Peyer's patch (tissue), 4 donors: Measurements from ENCODE around the gene NKTR. TPM values are rescaled to one million over a fixed set of nuclear protein-coding genes. Genes with fewer than 3 reads are reported as not detected.
A peak's percentile ranks its signal among the peaks of the same experiment; 100 is the strongest.

Source experiments
- DNase-seq, 3 donors: peaks; one replicate each; pipeline ENCODE4 v3.0.0-alpha.2; 2017 to 2019
- H3K27ac ChIP-seq, 4 donors: fragments of 200-600 bp; sonication (generic); one replicate each; pipeline ENCODE4 v1.5.1; 2016 to 2019
- H3K27me3 ChIP-seq, 2 donors: fragments of 200-600 bp; sonication (generic); one replicate each; pipeline ENCODE4 v1.5.1; 2019
- H3K36me3 ChIP-seq, 3 donors: fragments of 200-600 bp; sonication (generic); one replicate each; pipeline ENCODE4 v1.5.1; 2016 to 2019
- H3K4me1 ChIP-seq, 4 donors: fragments of 200-600 bp; sonication (generic); one replicate each; pipeline ENCODE4 v1.5.1; 2016 to 2019
- H3K4me3 ChIP-seq, 4 donors: fragments of 200-600 bp; sonication (generic); 1 replicate in 3 of 4; 2 replicates in 1 of 4; pipeline ENCODE4 v1.5.1; 2016 to 2019; ENCODE audit warnings: mild to moderate bottlenecking in 1 of 4
- H3K9me3 ChIP-seq, 4 donors: fragments of 200-600 bp; sonication (generic); one replicate each; pipeline ENCODE4 v1.5.1; 2016 to 2019; ENCODE audit warnings: mild to moderate bottlenecking in 1 of 4
- POLR2A ChIP-seq, 2 donors: fragments of 450-650 bp; IDR thresholded peaks; one replicate each; pipeline ENCODE4 v1.5.1; 2017; ENCODE audit warnings: antibody characterized with exemption in 2 of 2, mild to moderate bottlenecking in 2 of 2, moderate library complexity in 2 of 2
- total RNA-seq, 4 donors: library from RNA; depleted of rRNA; stranded (reverse); fragments of >200 nt; gene quantifications; one replicate each; pipeline ENCODE4 v1.1.0, GENCODE V29; 2016
- TF ChIP-seq, protein P1 (sequence below), 6 experiments: fragments of 450-650 bp in 4 of 6; fragments of 200-600 bp in 2 of 6; sonication (generic) in 1 of 6; IDR thresholded peaks; one replicate each; pipeline ENCODE4 v1.5.1; 2017 to 2019; ENCODE audit warnings: antibody characterized with exemption in 6 of 6, mild to moderate bottlenecking in 3 of 6, moderate library complexity in 1 of 6

NKTR gene
- total RNA-seq, 4 donors from 2014 or later, result 118 to 386 (median 187) TPM

DNA sequence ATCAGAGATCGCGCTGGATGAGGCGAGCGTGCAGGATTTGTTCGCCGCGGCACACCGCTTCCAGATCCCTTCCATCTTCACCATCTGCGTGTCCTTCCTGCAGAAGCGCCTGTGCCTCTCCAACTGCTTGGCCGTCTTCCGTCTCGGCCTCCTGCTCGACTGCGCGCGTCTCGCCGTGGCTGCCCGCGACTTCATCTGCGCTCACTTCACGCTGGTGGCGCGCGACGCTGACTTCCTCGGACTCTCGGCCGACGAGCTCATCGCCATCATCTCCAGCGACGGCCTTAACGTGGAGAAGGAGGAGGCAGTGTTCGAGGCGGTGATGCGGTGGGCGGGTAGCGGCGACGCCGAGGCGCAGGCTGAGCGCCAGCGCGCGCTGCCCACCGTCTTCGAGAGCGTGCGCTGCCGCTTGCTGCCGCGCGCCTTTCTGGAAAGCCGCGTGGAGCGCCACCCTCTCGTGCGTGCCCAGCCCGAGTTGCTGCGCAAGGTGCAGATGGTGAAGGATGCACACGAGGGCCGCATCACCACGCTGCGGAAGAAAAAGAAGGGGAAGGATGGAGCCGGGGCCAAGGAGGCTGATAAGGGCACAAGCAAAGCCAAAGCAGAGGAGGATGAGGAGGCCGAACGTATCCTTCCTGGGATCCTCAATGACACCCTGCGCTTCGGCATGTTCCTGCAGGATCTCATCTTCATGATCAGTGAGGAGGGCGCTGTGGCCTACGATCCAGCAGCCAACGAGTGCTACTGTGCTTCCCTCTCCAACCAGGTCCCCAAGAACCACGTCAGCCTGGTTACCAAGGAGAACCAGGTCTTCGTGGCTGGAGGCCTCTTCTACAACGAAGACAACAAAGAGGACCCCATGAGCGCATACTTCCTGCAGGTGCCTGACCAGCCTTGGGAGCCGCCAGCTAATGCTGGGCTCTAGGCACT lies 85.7 kb downstream of the NKTR start:
- H3K4me1 ChIP-seq, result peaks cover 0 to 18% (median 0%) of the 10 kb centered on the region in 4 donors
- no peak for TF ChIP-seq POLR2A (IDR thresholded peaks at IDR 0.05)
- TF ChIP-seq, protein P1, sequence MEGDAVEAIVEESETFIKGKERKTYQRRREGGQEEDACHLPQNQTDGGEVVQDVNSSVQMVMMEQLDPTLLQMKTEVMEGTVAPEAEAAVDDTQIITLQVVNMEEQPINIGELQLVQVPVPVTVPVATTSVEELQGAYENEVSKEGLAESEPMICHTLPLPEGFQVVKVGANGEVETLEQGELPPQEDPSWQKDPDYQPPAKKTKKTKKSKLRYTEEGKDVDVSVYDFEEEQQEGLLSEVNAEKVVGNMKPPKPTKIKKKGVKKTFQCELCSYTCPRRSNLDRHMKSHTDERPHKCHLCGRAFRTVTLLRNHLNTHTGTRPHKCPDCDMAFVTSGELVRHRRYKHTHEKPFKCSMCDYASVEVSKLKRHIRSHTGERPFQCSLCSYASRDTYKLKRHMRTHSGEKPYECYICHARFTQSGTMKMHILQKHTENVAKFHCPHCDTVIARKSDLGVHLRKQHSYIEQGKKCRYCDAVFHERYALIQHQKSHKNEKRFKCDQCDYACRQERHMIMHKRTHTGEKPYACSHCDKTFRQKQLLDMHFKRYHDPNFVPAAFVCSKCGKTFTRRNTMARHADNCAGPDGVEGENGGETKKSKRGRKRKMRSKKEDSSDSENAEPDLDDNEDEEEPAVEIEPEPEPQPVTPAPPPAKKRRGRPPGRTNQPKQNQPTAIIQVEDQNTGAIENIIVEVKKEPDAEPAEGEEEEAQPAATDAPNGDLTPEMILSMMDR (IDR thresholded peaks at IDR 0.05), result no peak
- H3K9me3 ChIP-seq, result no peaks in the 10 kb centered on the region
- no peak overlapping the region for H3K27ac ChIP-seq
- H3K27me3 ChIP-seq, result no peaks in the 10 kb centered on the region
- H3K4me3 ChIP-seq, result peak overlapping the region in 2 of 4 donors; percentile 13 to 23
- DNase-seq, result peak in 1 of 3 donors; percentile 35
- no peaks in the 10 kb centered on the region for H3K36me3 ChIP-seq

DNA sequence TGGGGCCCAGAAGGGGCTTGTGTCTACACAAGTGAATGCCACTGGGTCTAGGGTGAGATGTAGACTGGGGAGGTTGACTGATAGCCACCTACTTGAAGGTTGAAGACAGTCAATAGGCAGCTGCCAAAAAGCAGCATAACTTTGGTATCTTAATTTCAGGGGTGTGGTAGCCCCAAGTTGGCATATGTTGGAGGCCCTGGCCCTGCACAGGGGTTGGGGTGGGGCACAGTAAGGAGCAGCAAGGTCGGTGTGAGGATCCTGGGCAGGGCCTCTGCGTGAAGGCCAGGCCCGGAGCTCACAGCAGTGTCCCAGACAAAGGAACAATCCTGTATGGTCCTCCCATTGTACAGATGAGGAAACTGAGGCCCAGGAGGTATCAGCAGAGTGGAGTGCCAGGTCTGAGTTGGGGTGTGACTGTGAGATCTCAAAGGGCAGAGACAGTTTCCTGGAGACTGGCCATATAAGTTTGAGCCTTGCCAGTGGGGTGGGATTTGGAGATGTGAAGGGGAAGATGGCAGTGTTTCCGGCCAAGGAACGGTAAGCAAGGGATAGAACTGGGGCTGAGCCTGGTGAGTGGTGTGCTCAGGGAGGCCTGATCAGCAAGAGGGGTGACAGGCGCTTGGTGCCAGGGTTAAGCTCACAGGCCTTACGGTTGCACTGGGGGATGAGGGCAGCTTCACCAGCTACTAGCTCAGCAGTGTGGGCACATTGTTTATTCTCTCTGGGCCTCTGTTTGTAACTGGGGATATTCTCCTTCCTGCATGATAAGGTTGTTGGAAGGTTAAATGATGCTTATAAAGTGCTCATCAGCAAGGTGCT lies 86.6 kb downstream of the NKTR start:
- H3K4me3 ChIP-seq, result no peak overlapping the region
- no peaks in the 10 kb centered on the region for H3K36me3 ChIP-seq
- peaks cover 0 to 18% (median 0%) of the 10 kb centered on the region in 4 donors for H3K4me1 ChIP-seq
- no peaks in the 10 kb centered on the region for H3K9me3 ChIP-seq
- no peak for TF ChIP-seq POLR2A (IDR thresholded peaks at IDR 0.05)
- TF ChIP-seq, protein P1 (IDR thresholded peaks at IDR 0.05), result no peak
- no peak overlapping the region for H3K27ac ChIP-seq
- peak in 1 of 3 donors; percentile 31 for DNase-seq
- no peaks in the 10 kb centered on the region for H3K27me3 ChIP-seq

DNA sequence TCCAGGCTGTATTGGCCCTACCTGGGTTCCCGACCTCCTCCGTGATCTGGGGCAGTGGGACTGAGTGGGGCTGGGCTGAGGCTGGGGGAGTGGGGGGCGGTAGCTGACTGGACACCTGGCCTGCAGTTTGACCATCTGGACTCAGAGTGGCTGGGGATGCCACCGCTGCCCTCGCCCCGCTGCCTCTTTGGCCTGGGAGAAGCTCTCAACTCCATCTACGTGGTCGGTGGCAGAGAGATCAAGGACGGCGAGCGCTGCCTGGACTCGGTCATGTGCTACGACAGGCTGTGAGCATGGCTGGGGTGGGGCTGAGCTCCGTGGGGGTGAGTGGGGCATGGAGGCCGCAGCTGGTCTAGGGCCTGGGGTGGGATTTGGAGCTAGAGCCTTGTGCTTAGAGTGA lies 87.5 kb downstream of the NKTR start:
- TF ChIP-seq, protein P1 (IDR thresholded peaks at IDR 0.05), result no peak
- no peak for TF ChIP-seq POLR2A (IDR thresholded peaks at IDR 0.05)
- Histone ChIP-seq H3K9me3 (no peaks in the 10 kb centered on the region), H3K4me1 (peaks cover 0 to 18% (median 0%) of the 10 kb centered on the region in 4 donors), H3K27ac (no peak overlapping the region), H3K36me3 (no peaks in the 10 kb centered on the region), H3K4me3 (no peak overlapping the region), H3K27me3 (no peaks in the 10 kb centered on the region)
- peak in 1 of 3 donors; percentile 28 for DNase-seq

DNA sequence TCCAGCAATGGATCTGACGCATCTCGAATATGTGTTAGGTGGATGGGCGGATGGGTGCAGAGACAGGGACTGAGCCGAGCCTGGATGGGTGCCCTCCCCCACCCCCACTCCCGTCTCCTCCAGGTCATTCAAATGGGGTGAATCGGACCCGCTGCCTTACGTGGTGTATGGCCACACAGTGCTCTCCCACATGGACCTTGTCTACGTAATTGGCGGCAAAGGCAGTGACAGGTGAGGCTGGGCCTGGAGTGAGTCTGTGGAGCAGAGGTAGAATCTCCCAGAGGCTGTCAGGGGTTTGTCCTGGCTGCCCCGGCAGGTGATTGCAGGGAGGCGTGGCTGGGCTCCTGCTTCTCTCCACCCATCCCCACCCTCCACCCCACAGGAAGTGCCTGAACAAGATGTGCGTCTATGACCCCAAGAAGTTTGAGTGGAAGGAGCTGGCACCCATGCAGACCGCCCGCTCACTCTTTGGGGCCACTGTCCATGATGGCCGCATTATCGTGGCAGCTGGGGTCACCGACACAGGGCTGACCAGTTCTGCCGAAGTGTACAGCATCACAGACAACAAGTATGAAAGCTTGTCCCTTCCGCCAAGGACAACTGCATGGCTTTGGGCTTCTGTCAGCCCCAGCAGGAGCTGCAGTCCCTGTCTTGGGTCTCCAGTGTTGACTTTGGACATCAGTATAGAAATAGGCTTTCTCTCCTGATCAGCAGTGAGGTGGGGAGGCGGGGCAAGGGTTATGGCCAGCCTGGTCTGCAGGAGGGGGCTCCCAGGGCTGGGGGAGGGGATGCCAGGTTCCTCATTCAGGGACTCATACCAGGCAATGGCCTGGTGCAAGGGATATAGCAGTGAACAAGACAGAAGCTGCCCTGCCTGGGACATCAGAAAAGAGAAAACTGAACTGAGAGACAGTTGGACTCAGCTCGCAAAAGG lies 88.3 kb downstream of the NKTR start:
- Histone ChIP-seq H3K27ac (no peak overlapping the region), H3K4me3 (no peak overlapping the region), H3K27me3 (no peaks in the 10 kb centered on the region), H3K9me3 (no peaks in the 10 kb centered on the region), H3K36me3 (no peaks in the 10 kb centered on the region), H3K4me1 (peaks cover 0 to 12% (median 0%) of the 10 kb centered on the region in 4 donors)
- TF ChIP-seq POLR2A (IDR thresholded peaks at IDR 0.05), result no peak
- TF ChIP-seq, protein P1 (IDR thresholded peaks at IDR 0.05), result no peak
- peak in 1 of 3 donors; percentile 46 for DNase-seq
